Fibroblast of pulmonary artery (primary cell): ENCODE data around the gene AMPH.

ENCODE experiments used
- DNase-seq: peaks from one replicate; pipeline ENCODE4 v3.0.0-alpha.2; 2010; ENCODE audit warnings: low read depth
- H3K4me3 ChIP-seq: replicated peaks from 2 replicates; pipeline ENCODE4 v1.5.1; 2011; ENCODE audit warnings: low read depth, mild to moderate bottlenecking, control low read depth, low read length, moderate library complexity
- TF ChIP-seq, protein P1 (sequence below): IDR thresholded peaks from 2 replicates; pipeline ENCODE4 v1.5.1; 2011; ENCODE audit warnings: mild to moderate bottlenecking, control low read depth, low read length, inconsistent platforms; ENCODE audit errors: missing control alignments

AMPH gene

DNA sequence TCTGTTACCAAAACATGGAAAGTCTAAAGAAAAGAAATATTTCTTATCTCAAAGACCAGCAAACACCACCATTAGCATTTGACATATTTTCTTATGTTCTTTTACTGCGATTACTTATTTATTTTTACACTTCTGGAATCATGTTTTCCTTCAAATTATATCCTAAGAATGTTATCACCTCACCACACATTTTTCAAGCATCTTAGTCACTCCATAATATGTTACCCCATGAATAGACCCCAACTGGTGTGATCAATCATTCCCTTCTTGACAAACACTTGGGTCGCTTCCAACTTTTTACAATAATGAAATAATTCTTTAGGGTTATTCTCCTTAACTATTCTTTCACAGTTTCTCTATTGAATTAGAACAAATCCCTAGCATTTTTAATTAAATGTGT is 67.4 kb downstream of the AMPH start:
- no peak for DNase-seq
- TF ChIP-seq, protein P1, sequence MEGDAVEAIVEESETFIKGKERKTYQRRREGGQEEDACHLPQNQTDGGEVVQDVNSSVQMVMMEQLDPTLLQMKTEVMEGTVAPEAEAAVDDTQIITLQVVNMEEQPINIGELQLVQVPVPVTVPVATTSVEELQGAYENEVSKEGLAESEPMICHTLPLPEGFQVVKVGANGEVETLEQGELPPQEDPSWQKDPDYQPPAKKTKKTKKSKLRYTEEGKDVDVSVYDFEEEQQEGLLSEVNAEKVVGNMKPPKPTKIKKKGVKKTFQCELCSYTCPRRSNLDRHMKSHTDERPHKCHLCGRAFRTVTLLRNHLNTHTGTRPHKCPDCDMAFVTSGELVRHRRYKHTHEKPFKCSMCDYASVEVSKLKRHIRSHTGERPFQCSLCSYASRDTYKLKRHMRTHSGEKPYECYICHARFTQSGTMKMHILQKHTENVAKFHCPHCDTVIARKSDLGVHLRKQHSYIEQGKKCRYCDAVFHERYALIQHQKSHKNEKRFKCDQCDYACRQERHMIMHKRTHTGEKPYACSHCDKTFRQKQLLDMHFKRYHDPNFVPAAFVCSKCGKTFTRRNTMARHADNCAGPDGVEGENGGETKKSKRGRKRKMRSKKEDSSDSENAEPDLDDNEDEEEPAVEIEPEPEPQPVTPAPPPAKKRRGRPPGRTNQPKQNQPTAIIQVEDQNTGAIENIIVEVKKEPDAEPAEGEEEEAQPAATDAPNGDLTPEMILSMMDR = no peak
- no peak overlapping the region for H3K4me3 ChIP-seq

DNA sequence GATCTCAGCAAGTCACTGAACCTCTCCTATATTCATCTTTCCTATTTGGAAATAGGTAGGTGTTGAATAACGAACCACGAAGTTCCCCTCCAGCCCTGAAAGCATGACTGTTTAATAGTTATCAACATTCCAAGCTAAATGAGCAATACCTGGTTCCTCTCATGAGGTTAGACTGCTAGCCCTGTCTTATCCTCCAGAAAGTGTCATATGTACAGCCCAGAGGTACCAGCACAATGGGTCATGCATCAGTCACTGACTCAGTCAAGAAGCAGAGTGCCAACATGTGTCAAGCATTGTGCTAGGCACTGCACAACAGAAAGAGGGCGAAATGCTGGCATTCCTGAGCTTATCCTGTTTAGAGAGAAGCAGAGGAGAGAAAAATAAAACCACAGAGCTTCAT is 70.0 kb downstream of the AMPH start:
- TF ChIP-seq, protein P1 = no peak
- no peak for DNase-seq
- H3K4me3 ChIP-seq = no peak overlapping the region

DNA sequence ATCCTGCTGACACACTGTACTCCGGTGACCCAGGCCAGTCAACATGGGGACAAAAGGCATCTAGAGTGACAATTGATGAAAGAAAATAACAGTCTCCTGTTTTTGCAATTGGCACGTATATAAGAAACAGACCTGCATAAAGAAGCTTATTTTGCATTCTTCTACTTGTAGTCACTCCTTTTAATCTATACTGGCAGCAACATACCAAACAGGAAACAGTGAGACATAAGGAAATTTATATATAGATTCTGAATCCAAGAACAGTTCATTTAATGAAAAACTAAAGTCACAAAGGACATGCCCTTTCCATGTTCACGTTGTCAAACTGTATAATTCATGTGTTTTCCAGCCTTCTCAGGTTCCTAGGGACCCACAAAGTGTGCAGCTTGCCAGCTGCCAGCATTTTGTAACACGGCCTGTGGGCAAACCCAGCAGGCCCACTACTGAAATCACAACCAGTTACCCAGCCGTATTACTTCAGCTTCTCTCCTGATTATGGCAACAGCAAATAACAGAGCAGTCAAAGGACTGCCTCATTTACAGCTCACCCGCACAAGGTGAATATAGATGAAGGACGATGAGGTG is 72.3 kb downstream of the AMPH start:
- TF ChIP-seq, protein P1 = no peak
- DNase-seq = no peak
- H3K4me3 ChIP-seq = no peak overlapping the region

DNA sequence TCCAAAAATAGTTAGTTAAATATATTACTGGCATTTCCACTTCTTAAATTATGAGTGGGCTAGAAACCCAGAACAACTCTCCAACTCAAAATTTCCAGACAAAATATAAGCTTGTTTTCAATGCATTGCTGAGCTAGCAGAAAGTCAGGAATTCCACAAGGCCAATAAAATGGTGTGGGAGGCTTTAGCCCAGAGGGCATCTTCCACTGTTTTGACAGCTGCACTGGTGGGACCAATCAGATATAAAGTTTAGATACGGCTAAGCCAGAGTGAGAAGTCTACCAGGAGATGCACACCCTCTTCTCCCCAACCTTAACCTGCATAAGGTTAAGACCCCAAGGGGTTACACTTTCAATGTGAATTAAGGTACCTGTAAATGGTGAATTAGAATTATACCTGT is 76.6 kb downstream of the AMPH start:
- no peak for DNase-seq
- TF ChIP-seq, protein P1 = no peak
- no peak overlapping the region for H3K4me3 ChIP-seq

DNA sequence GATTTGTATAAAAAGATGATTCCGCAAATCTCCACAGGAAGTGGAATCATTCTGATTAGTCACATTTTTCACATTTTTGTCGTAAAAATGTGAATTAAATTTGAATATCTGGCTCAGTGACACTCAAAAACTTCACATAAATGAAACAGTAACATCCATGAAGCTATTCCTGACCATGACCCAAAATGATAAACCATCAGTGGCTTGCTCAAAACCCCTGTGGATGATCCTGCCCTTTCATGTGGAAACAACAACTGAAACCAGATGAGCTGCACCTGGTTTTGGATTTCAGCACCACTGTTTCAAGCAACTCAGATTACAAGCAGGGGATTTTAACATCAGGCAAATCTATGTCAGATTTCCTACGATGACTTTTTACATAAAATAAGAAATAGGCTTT is 80.3 kb downstream of the AMPH start:
- no peak overlapping the region for H3K4me3 ChIP-seq
- no peak for DNase-seq
- TF ChIP-seq, protein P1 = no peak

DNA sequence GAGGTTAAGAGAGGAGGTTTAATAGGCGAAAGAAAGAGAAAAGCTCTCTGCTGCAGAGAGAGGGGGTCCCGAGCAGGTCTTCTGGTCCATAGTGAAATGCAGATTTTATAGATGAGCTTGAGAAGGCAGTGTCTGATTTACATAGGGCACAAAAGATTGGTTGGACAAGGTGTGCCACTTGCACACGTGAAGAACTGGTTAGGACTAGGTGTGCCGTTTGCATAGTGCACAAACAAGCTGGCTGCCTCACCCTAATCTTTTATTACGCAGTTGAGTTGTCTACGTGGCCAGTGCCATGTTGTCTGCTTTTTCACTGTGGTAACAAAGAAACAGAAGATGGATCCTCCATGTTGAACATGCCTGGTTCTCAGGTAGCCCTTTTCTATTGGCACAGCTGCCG is 82.6 kb downstream of the AMPH start:
- no peak for DNase-seq
- H3K4me3 ChIP-seq = no peak overlapping the region
- TF ChIP-seq, protein P1 = no peak

DNA sequence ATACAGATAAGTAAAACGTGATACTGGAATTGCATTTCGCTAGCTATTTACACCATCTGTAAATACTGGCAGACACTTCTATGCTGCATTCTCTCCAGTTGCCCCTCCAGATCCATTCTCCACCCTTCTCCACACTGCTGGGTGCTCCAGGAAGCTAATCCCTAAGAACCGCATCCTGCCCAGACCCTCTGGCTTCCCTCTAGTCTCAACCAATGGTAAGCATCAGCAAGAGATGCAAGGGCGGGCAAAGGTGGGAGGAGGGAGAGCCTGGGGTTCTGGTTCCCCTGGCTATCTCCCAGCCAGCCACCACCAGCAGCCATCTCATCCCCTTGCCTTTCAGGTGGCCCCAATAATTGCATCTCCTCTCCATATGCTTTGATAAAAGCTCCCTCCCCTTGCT is 84.4 kb downstream of the AMPH start:
- no peak for DNase-seq
- TF ChIP-seq, protein P1 = no peak
- no peak overlapping the region for H3K4me3 ChIP-seq
